ENCODE measurements around the gene TRAPPC13. TPM values are rescaled to one million over a fixed set of nuclear protein-coding genes. Genes with fewer than 3 reads are reported as not detected.
"Not testable (repeated sequence)": the region's sequence is repeated elsewhere in the genome, so short reads cannot be mapped to it uniquely, and the experiment has no call there.

The TRAPPC13 gene
- 10 to 100 TPM; 14.0 to 26.1 (median 21.1) TPM for polyA plus RNA-seq (ENCODE audit: insufficient read length in 10 of 10)
- long read RNA-seq, donor 1, partial matches to known transcripts: 0 of 2 reads
- long read RNA-seq, donor 1, other reads (novel, unspliced or antisense): 0 of 2 reads
- long read RNA-seq, donor 2, full-length matches to known transcripts: 3 of 3 reads
- long read RNA-seq, donor 2, partial matches to known transcripts: 0 of 3 reads
- long read RNA-seq, donor 2, other reads (novel, unspliced or antisense): 0 of 3 reads
- long read RNA-seq, donor 3: 0 reads
- long read RNA-seq, donor 4: 0 reads
- long read RNA-seq, donor 5, partial matches to known transcripts: 25 of 32 reads
- long read RNA-seq, donor 5, other reads (novel, unspliced or antisense): 5 of 32 reads
- long read RNA-seq, donor 6, partial matches to known transcripts: 0 of 3 reads
- long read RNA-seq, donor 6, other reads (novel, unspliced or antisense): 0 of 3 reads
- long read RNA-seq, donor 7, partial matches to known transcripts: 0 of 1 reads
- long read RNA-seq, donor 7, other reads (novel, unspliced or antisense): 0 of 1 reads
- long read RNA-seq, donor 8, partial matches to known transcripts: 0 of 4 reads
- long read RNA-seq, donor 8, other reads (novel, unspliced or antisense): 0 of 4 reads
- long read RNA-seq, donor 9: 0 reads

- peak; percentile 90 to 97 (median 93) for DNase-seq
Measured at GRCh38 chr5:65624571-65625555, at the start of gene TRAPPC13, which contains the start of gene SHLD3. Gene TRAPPC13 (plus strand): TSS chr5:65625027. CDS start chr5:65625061, 34 bp downstream. Gene SHLD3 (plus strand): TSS chr5:65625027. CDS start chr5:65629588, 4,561 bp downstream.

- no peak for DNase-seq
Measured at GRCh38 chr5:65577141-65577540, 47.7 kb upstream of the TRAPPC13 start.

GRCh38 chr5:65588694-65589093 lies 36.1 kb upstream of the TRAPPC13 start:
- no peak for DNase-seq

- not testable (repeated sequence) for DNase-seq
Measured at GRCh38 chr5:65601761-65602160, 23.1 kb upstream of the TRAPPC13 start.

- no peak for DNase-seq
Measured at GRCh38 chr5:65611524-65611923, 13.3 kb upstream of the TRAPPC13 start.

GRCh38 chr5:65612298-65612907 lies 12.4 kb upstream of the TRAPPC13 start:
- DNase-seq: no peak

GRCh38 chr5:65620021-65620420 lies 4.8 kb upstream of the TRAPPC13 start:
- DNase-seq: no peak

- not testable (repeated sequence) for DNase-seq
Measured at GRCh38 chr5:65621961-65622360, 2.9 kb upstream of the TRAPPC13 start.

- no peak for DNase-seq
Measured at GRCh38 chr5:65623482-65623881, 1.3 kb upstream of the TRAPPC13 start.

- DNase-seq: peak; percentile 95 to 98 (median 96)
Measured at GRCh38 chr5:65624025-65624570, 729 bp upstream of the TRAPPC13 start, which contains the start of gene TRIM23. Gene TRIM23 (minus strand): TSS chr5:65624333. CDS start chr5:65624274, 59 bp downstream.

GRCh38 chr5:65625743-65626142 lies 916 bp downstream of the TRAPPC13 start:
- peak in 1 of 3 donors; percentile 5 for DNase-seq

GRCh38 chr5:65630981-65631380 lies 6.2 kb downstream of the TRAPPC13 start:
- DNase-seq: no peak

- no peak for DNase-seq
Measured at GRCh38 chr5:65640240-65640639, 15.4 kb downstream of the TRAPPC13 start.

GRCh38 chr5:65646938-65647337 lies 22.1 kb downstream of the TRAPPC13 start:
- DNase-seq: no peak

GRCh38 chr5:65647941-65648340 lies 23.1 kb downstream of the TRAPPC13 start:
- no peak for DNase-seq

- DNase-seq: no peak
Measured at GRCh38 chr5:65651144-65651543, 26.3 kb downstream of the TRAPPC13 start.

GRCh38 chr5:65654713-65655112 lies 29.9 kb downstream of the TRAPPC13 start:
- no peak for DNase-seq

- DNase-seq: peak; percentile 2 to 18 (median 4)
Measured at GRCh38 chr5:65663804-65664521, 39.1 kb downstream of the TRAPPC13 start.

GRCh38 chr5:65668696-65669095 lies 43.9 kb downstream of the TRAPPC13 start:
- DNase-seq: no peak

- peak in 1 of 3 donors; percentile 4 for DNase-seq
Measured at GRCh38 chr5:65672796-65673195, 48.0 kb downstream of the TRAPPC13 start.
